Eye (tissue), 1 donor: ENCODE measurements around the gene ARPC5.
"Not testable (repeated sequence)": the region's sequence is repeated elsewhere in the genome, so short reads cannot be mapped to it uniquely, and the experiment has no call there.

ENCODE experiments used
- DNase-seq: peaks from one replicate; pipeline ENCODE4 v3.0.0-alpha.2; 2015

ARPC5 gene

GRCh38 chr1:183635606-183636333, at the start of gene ARPC5:
ARPC5 (minus strand) TSS chr1:183635783; CDS start chr1:183635659, 124 bp downstream.
- DNase-seq, result peak; percentile 99

DNA sequence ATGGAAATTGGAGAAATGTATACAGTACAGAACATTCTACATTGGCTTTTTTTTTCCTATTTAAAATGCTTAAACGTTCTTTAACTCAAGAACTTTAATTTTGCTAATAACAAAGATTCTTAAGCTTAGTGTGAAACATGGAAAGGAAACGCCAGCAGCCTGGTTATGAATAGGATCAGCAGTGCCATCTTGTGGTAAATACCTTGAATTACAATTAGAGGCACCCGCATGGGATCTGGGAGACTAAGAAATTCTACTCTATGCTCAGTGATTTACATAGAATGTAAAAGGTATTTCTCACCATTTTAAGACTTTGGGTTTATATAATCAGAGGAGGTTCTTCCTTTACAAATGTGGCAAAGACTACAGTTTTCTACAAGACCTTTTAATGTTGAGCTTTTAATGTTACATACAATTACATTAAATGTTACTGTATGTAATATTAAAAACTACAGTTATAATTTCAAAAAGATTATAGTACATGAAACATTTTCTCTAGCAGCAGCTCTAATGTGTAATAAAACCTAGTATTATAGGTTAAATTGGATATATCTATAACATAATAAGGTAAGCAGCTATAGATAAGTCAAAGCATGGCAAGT, 49.6 kb upstream of the ARPC5 start:
- peak; percentile 67 for DNase-seq

DNA sequence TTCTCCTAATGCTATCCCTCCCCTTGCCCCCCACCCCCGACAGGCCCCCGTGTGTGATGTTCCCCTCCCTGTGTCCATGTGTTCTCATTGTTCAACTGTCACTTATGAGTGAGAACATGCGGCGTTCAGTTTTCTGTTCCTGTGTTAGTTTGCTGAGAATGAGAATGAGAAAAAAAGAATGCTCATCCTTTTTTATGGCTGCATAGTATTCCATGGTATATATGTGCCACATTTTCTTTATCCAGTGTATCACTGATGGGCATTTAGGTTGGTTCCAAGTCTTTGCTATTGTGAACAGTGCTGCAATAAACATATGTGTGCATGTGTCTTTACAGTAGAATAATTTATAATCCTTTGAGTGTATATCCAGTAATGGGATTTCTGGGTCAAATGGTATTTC, 43.8 kb upstream of the ARPC5 start:
- not testable (repeated sequence) for DNase-seq

- no peak for DNase-seq
These were observed 43.2 kb upstream of the ARPC5 start for GRCh38 chr1:183678819-183679218.

DNA sequence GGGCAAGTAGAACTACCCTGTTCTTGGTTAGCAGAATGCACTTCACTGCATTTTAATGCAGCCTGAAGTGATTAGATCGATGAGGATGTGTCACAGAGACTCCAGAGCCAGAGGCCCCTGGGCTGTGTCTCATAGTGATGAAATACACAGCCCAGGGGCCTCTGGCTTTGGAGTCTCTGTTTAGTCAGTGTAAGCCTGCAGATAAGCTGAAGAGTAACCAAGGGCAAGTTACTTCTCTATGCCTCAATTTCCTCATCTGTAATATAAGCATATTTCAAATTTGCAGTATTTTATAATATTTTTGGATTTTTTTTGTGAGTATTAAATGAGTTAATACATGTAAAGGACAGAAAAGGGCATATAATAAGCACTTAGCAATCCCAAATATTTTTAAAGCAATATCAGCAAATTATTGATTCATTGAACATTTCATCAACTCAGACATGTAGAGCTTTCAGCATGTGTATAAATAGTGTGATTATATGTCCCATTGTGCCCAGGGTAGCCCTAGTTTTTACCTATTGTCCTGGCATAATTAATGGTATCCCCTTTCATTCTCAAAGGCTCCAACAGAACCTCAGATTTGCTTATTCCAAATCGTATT, 41.1 kb upstream of the ARPC5 start:
- peak; percentile 67 for DNase-seq

- DNase-seq, result no peak
These were observed 40.5 kb upstream of the ARPC5 start for GRCh38 chr1:183675883-183676585.

DNA sequence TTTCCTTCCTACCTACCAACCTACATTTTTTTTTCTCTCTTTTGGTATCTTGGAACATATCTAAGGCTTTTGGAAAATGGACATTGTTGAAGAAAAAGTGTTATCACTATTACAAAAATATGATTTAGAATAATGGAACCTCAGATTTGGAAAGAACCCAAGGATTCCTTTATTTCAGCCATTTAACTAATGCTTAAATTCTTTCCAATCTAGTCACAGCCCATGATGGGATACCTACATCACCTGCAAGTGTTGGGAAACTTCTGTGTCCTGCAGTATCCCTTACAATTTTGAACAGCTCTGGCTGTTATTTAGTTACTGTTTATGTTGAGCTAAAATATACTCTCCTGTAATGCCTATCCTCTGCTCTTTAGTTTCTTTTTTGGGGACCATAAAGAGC, 39.8 kb upstream of the ARPC5 start:
- DNase-seq, result peak; percentile 12

DNA sequence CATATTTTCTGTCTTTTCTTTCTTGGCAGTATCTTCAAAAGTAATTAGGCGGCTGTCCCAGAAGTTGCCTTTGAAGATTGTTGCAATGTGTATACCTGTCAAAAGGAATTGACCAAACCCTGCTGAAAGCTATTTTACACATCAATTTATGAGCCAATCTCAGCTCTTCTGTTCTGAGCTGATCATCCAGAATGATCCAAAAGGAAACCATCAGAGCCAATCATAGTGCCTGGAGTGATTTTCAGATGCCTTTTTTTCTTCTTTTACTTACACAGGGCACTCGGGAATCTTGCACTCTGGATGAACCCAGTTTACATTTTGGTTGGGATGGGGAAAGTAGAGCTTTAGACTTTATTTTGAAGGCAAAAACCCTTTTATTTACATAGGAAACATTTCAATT, 39.3 kb upstream of the ARPC5 start:
- DNase-seq, result peak; percentile 66

- peak; percentile 50 for DNase-seq
These were observed 38.8 kb upstream of the ARPC5 start for GRCh38 chr1:183674339-183674738.

GRCh38 chr1:183673605-183674323, 38.2 kb upstream of the ARPC5 start:
- DNase-seq, result no peak

DNA sequence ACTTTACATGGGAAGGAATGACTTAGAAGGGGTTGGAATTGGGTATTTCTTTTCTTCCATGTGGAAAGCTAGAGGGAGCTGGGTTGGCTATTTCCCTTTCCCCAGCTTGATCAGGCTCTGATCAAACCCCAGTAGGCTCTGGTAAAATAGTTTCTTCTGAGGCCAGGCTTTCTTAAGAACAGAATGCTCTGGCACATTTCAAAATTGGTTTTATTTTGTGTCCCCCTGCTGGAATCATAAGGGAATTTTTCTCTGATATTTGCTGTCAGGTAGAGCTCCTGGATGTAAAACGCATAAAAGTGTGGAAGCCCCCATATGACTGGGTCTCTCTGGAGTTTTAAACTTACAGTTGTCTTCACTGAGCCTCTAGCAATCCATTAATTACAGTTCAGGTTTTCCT, 34.6 kb upstream of the ARPC5 start:
- DNase-seq, result no peak

- no peak for DNase-seq
These were observed 20.8 kb upstream of the ARPC5 start for GRCh38 chr1:183656355-183656754.

DNA sequence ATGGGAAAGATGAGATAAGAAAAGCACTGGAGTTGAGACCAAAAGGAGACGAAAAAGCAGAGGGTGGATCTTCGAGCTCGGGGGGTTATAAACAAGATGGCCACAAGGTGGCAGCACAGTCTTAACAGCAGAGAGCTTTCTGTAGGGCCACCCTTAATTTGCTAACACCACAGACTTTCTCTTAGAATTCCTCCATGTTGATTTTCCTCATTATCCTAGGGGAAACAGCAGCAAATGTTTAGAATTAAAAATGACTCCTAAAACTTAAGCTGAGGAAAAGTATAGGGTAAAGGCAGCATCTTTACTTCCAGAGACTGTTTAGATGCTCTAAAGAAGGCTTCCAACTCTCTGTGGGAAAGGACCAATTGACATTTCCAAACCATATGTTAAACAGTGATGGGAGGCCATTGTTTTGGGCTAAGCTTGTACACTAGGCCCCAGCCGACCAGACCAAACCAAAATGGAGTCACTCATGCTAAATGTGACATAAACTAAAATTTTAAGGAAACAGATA, 20.0 kb upstream of the ARPC5 start:
- peak; percentile 96 for DNase-seq

DNA sequence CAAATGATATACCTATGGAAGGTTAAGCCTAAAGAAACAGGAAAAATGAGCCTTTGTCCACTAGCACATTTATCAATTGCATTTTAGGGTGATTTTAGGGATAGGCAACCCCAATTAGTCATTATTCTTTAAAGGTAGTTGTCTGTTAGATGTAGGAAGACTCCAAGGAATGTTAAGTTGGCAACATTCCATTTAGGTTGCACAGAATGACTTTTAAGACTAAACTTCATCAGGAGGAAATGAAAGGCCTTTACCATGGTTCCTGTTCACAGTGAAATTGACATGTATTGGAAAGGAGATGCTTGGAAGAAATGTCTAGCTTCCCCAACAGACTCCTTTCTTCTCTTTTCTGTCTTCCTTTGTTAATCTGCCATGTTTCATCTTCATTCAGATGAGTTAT, 19.1 kb upstream of the ARPC5 start:
- DNase-seq, result no peak

DNA sequence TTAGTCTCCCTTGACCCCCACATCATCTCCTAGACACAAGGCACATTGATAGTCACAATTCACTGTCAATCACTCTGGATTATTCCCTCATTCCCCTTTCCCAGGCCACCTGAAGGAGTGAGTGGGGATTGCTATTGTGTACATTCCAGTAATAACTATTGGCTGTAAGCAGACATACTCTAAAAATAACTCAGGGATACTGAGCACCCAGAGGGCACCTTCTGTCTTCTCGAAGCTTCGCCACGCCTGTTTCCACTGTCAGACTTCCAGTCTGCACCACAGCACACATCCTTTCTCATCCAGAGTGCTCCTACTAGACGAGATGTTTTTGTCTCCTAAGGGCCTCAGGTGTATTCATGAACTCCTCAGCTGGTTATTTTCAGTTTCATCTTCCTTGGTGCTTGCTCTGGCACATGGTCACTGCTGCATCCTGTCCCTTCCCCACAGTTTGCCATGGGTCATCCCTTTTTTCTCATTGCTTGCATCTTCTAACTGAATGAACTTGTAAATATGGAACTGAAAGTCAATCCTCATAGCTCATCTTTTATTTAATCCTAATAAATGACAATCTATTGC, 18.4 kb upstream of the ARPC5 start:
- no peak for DNase-seq

DNA sequence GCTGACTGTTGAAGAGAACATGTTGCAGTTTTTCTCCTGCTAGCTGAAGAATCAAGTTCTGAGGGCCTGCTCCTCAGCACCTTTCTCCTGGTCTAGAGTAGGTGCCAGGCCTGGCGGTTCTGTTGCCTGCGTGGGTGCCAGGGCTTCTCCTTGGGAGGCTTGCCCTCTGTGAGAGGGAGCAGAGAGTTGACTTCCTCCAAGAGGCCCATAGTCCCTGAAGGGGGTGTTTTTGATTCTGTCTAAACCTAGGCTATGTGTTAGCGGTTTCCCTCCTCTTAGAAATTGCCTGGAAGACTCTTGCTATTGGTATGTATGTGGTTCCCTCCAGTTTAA, 17.8 kb upstream of the ARPC5 start:
- no peak for DNase-seq

DNA sequence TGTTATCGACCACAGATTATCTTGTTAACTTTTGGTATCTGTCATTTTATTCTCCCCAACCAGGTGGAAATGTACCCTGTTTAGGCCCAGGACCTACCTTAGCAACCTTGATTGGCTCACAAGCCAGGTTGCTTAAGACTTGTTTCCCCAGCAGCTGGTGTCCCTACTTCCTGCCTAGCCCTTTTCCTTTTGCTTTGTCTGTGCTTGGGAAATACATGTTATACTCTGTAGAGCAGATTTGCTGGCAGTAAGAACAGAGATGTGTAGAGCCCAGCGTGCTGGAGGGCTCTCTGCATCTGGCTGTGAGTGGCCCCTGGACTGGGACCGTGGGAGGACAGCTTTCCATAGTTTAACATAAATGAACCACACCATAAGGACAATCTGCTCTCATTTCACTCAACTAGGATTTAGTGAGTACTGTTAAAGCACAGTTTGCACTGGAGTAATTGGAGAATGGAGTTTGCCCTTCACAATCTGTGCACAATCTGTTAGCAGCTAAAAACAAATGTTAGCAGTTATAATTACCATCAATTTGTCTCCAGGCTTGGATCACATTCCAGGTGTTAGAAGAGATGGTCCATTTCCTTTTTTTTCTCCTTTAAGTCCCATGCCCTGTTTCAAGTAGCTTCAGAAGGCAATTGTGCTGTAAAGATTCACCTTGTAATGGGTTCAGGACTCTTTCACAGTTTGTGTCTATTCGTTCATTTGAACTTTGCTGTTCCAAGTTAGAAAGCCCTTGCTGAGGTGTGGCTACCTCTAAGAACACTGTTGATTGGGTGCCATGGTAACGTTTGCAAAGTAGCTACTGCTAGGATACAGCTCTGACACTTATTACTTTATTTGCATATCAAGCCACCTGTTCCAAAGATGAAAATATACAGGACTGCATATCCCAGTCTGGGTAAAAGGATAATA, 17.2 kb upstream of the ARPC5 start, which contains the start of gene APOBEC4:
TSS of gene APOBEC4 (minus strand) at position 770 of the 915 bp plus-strand sequence. CDS start 4,535 bp downstream, outside the sequence.
- DNase-seq, result no peak

DNA sequence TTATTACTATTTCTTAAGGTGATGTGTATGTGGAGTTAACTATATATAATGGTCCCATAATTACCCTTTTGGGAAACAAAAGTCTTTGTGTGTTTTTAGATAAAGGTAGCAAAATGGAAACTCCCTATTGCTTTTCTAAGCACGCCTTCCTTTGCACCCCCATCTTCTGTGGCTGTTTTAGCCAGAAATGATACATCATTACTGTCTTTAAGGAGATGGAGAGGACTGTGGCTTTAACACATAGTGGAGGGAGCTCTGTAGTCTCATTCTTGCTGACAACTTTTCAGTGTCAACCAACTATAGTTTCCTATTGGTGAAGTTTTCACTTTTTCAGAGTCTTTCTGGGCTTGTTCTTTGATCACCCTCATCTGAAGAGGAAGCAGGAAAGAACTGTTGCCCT, 16.5 kb upstream of the ARPC5 start:
- DNase-seq, result no peak

DNA sequence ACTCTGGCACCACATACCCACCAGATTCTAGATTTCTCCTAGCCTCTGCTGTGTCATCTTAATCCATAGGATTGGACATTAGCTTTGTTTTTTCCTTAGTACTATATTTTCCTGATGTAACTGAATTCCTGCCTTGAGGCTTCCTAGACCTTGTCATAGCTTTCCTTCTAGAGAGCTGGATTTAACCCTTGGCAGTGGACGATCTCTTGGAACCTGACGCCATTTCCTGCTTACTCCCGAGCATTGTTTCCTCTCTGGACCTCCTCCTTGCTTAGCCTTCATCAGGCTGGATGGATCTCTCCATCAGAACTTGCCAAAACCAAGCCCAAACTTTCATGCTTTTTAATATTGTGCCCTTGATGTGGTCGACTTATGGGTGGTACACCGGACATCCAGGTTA, 16.0 kb upstream of the ARPC5 start:
- no peak for DNase-seq

DNA sequence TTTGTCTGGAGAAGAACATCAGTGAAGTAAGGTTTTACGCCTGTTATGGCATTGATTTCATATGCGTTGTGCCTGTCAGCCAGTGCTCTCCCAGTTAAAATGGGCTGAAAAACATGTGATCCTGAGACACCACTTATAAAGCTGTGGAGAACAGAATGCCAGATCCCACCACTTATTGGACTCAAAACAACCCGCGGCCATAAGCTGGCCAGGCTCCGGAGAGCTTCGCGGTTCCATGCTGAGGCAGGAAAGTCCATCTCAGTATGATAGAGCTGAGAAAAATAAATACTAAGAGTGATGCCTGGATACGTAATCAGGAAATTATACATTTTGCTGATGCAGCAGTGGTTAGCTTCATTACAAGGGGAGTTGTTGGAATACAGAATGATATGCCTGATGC, 12.5 kb upstream of the ARPC5 start:
- DNase-seq, result no peak

GRCh38 chr1:183646776-183647175, 11.2 kb upstream of the ARPC5 start:
- DNase-seq, result no peak
